AG04450 (cell line): Measurements from ENCODE around the gene MYBPH. TPM values are rescaled to one million over a fixed set of nuclear protein-coding genes. Genes with fewer than 3 reads are reported as not detected.

Source experiments
- CTCF ChIA-PET: fragments of 300-600, 350-600 bp; formaldehyde crosslinking; extraction: SDS; loops from one replicate; lab custom pipeline; 2022; ENCODE audit warnings: antibody characterized with exemption, inconsistent platforms; lab: Charles Lee
- POLR2A ChIA-PET: fragments of 350-600 bp; formaldehyde crosslinking; extraction: SDS; loops from one replicate; lab custom pipeline; 2021; ENCODE audit warnings: antibody characterized with exemption, inconsistent platforms; lab: Yijun Ruan, JAX
- DNase-seq: peaks from one replicate; pipeline ENCODE4 v3.0.0-alpha.2; 2011; ENCODE audit warnings: low read depth, low spot score
- H3K27ac ChIP-seq: one replicate; pipeline ENCODE4 v1.5.1; 2012; ENCODE audit warnings: low read depth, low read length, control low read depth
- H3K27me3 ChIP-seq: one replicate; pipeline ENCODE4 v1.6.0; 2012; ENCODE audit warnings: low read length; ENCODE audit not compliant: control insufficient read depth, insufficient read depth
- H3K4me3 ChIP-seq: 2 replicates; pipeline ENCODE4 v1.5.1; 2011; ENCODE audit warnings: mild to moderate bottlenecking, low read depth, low read length, control low read depth
- H3K9me3 ChIP-seq: 2 replicates; pipeline ENCODE4 v1.5.1; 2012; ENCODE audit warnings: low read length; ENCODE audit not compliant: control insufficient read depth, insufficient read depth
- CTCF ChIP-seq: IDR thresholded peaks from 2 replicates; pipeline ENCODE4 v1.5.1; 2011; ENCODE audit warnings: low read depth, low read length, control low read depth, inconsistent platforms
- polyA plus RNA-seq: library from polyadenylated mRNA; depleted of rRNA; stranded (reverse); fragments of >200 nt; gene quantifications from 2 replicates; pipeline ENCODE4 v1.2.3, GENCODE V29; 2011

MYBPH gene
- polyA plus RNA-seq, 1 experiment, result 0.04 TPM

- Histone ChIP-seq H3K4me3 (peak overlapping the region; percentile 55), H3K27me3 (peaks cover 63% of the 10 kb centered on the region), H3K27ac (no peak overlapping the region), H3K9me3 (no peaks in the 10 kb centered on the region; the same call in 1 of the 2 replicates)
- no peak for DNase-seq
- POLR2A ChIA-PET, result interaction anchor here (0.6 kb wide), 2 partner anchors 89 to 120 kb away, joined by 3 to 5 read pairs; partner anchors contain the start of gene TMEM183A
- no peak for TF ChIP-seq CTCF
- CTCF ChIA-PET, result interaction anchor here (0.8 to 3.5 kb wide), 15 partner anchors 9 to 146 kb away, joined by 3 to 24 read pairs (median 5); no protein-coding TSS in a partner anchor
Observed at GRCh38 chr1:203126866-203127665, 48.6 kb downstream of the MYBPH start.

GRCh38 chr1:203126151-203126865, 49.3 kb downstream of the MYBPH start:
- TF ChIP-seq CTCF, result peak; percentile 61
- ChIA-PET CTCF (interaction anchor here (0.6 to 10.6 kb wide), 14 partner anchors 9 to 144 kb away, joined by 3 to 164 read pairs (median 4); no protein-coding TSS in a partner anchor), POLR2A (no interaction called here)
- peaks cover 65% of the 10 kb centered on the region for H3K27me3 ChIP-seq
- H3K9me3 ChIP-seq, result no peaks in the 10 kb centered on the region; the same call in 1 of the 2 replicates
- H3K4me3 ChIP-seq, result no peak overlapping the region
- no peak for DNase-seq
- H3K27ac ChIP-seq, result no peak overlapping the region

GRCh38 chr1:203124546-203125317, 50.9 kb downstream of the MYBPH start:
- H3K4me3 ChIP-seq, result no peak overlapping the region
- peaks cover 74% of the 10 kb centered on the region for H3K27me3 ChIP-seq
- H3K9me3 ChIP-seq, result no peaks in the 10 kb centered on the region; the same call in 1 of the 2 replicates
- CTCF ChIA-PET, result interaction anchor here (1.4 to 10.6 kb wide), 2 partner anchors 90 to 145 kb away, joined by 4 to 164 read pairs; no protein-coding TSS in a partner anchor
- POLR2A ChIA-PET, result no interaction called here
- no peak for DNase-seq
- H3K27ac ChIP-seq, result no peak overlapping the region
- TF ChIP-seq CTCF, result no peak

GRCh38 chr1:203124011-203124410, 51.6 kb downstream of the MYBPH start:
- peaks cover 70% of the 10 kb centered on the region for H3K27me3 ChIP-seq
- ChIA-PET CTCF (interaction anchor here (1.3 to 10.6 kb wide), 3 partner anchors 82 to 146 kb away, joined by 3 to 164 read pairs (median 4); no protein-coding TSS in a partner anchor), POLR2A (no interaction called here)
- no peak overlapping the region for H3K4me3 ChIP-seq
- no peak for TF ChIP-seq CTCF
- DNase-seq, result no peak
- no peak overlapping the region for H3K27ac ChIP-seq
- H3K9me3 ChIP-seq, result no peaks in the 10 kb centered on the region; the same call in 1 of the 2 replicates
